Stimulated activated CD4-positive, alpha-beta T cell treated with anti-CD3 and anti-CD28 coated beads, Interleukin-1b, Interleukin-23, amount 100 ng/mL, for 4 hours (primary cell): ENCODE data around the gene ZNF823.
"Not testable (repeated sequence)": the region's sequence is repeated elsewhere in the genome, so short reads cannot be mapped to it uniquely, and the experiment has no call there.

Experiments
- DNase-seq, 2 donors: peaks; one replicate each; pipeline ENCODE4 v3.0.0-alpha.2; 2020; ENCODE audit warnings: low read depth in 2 of 2

ZNF823 gene

GRCh38 chr19:11680689-11681302 is 58.0 kb downstream of the ZNF823 start:
- DNase-seq, result no peak

DNA sequence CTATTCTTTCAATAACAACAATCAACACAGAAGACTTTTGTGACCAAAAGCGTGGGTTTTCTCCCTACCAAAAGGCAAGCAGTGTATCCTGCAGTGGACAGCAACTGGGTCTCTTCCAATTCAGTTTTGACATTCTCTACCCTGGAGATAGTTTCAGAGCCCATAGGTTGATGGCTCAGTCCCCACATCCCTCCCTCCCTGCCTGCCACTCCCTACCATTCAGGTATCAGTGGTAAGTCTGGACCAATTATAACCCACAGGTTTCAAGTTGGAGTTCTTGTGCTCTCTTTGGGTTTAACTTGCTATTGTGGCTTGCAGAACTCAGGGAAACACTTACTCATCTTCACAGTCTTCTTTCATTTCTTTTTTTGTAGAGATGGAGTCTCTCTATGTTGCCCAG is 60.2 kb downstream of the ZNF823 start:
- DNase-seq, result no peak

DNA sequence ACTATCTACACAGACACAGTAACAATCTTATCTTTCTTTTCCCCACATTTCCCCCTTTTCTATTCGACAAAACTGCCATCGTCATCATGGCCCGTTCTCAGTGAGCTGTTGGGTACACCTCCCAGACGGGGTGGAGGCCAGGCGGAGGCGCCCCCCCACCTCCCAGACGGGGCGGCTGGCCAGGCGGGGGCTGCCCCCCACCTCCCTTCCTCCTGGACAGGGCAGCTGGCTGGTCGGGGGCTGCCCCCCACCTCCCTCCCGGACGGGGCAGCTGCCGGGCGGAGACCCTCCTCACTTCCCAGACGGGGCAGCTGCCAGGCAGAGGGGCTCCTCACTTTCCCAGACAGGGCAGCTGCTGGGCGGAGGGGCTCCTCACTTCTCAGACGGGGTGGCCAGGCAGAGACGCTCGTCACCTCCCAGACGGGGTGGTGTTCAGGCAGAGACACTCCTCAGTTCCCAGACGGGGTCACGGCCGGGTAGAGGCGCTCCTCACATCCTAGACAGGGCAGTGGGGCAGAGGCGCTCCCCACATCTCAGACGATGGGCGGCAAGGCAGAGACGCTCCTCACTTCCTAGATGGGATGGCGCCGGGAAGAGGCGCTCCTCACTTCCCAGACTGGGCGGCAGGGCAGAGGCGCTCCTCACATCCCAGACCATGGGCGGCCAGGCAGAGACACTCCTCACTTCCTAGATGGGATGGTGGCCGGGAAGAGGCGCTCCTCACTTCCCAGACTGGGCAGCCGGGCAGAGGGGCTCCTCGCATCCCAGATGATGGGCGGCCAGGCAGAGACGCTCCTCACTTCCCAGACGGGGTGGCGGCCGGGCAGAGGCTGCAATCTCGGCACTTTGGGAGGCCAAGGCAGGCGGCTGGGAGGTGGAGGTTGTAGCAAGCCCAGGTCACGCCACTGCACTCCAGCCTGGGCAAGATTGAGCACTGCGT is 61.8 kb downstream of the ZNF823 start:
- not testable (repeated sequence) for DNase-seq

GRCh38 chr19:11675569-11675968 is 63.2 kb downstream of the ZNF823 start:
- DNase-seq, result no peak

GRCh38 chr19:11674067-11674492 is 64.7 kb downstream of the ZNF823 start:
- DNase-seq, result no peak

DNA sequence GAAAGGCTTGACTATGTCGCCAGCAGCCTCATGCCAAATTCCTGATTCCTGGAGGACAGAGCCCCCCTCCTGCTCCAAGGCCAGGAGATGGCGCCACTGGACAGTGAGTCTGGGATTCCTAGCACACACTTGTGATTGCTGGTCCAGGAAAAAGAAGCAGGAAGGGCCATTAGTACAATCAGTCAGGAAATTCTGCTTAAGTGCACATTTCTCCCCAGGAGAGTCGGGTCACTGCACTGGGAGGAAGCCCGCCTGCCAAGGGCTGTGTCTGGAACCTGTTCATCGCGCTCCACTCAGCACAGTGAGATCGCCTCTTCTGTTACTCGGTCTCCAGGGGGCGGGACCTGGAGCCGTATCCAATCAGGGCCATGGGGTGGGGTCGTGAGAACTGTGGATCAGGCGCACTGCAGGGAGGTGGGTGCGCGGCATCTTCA is 65.1 kb downstream of the ZNF823 start:
- peak in 1 of 2 donors; percentile 11 for DNase-seq
